Liver (tissue), 9 donors: Measurements from ENCODE around the gene GLIS1. TPM values are rescaled to one million over a fixed set of nuclear protein-coding genes. Genes with fewer than 3 reads are reported as not detected.

Experiments
- DNase-seq: peaks from one replicate; pipeline ENCODE4 v3.0.0-alpha.2; 2017; ENCODE audit warnings: low spot score
- H3K27ac ChIP-seq, 2 donors: one replicate each; pipeline ENCODE4 v1.7.0; 2013; ENCODE audit warnings: inconsistent platforms in 2 of 2, low read length in 2 of 2, control low read depth in 1 of 2, low read depth in 1 of 2, mild to moderate bottlenecking in 1 of 2
- H3K27me3 ChIP-seq, 4 donors: one replicate each; pipeline versions ENCODE4 v1.6.1 to v1.7.0; 2013; ENCODE audit warnings: low read length in 3 of 4, inconsistent platforms in 1 of 4, mild to moderate bottlenecking in 1 of 4, moderate library complexity in 1 of 4; ENCODE audit not compliant: control insufficient read depth in 4 of 4, insufficient read depth in 4 of 4
- H3K36me3 ChIP-seq, 4 donors: one replicate each; pipeline versions ENCODE4 v1.6.1 to v1.7.0; 2013; ENCODE audit warnings: low read length in 3 of 4, mild to moderate bottlenecking in 3 of 4, low read depth in 1 of 4, moderate library complexity in 1 of 4; ENCODE audit not compliant: control insufficient read depth in 4 of 4, insufficient read depth in 3 of 4
- H3K4me1 ChIP-seq, 4 donors: one replicate each; pipeline versions ENCODE4 v1.6.1 to v1.7.0; 2013; ENCODE audit warnings: low read length in 3 of 4, mild to moderate bottlenecking in 3 of 4, moderate library complexity in 1 of 4; ENCODE audit not compliant: control insufficient read depth in 4 of 4, insufficient read depth in 4 of 4
- H3K4me3 ChIP-seq, 3 donors: one replicate each; pipeline versions ENCODE4 v1.6.1 to v1.7.0; 2013; ENCODE audit warnings: low read length in 3 of 3, control low read depth in 1 of 3, low read depth in 1 of 3, mild to moderate bottlenecking in 1 of 3
- H3K9ac ChIP-seq, 2 donors: one replicate each; pipeline ENCODE4 v1.7.0; 2013; ENCODE audit warnings: low read length in 2 of 2, mild to moderate bottlenecking in 2 of 2, moderate library complexity in 2 of 2, control low read depth in 1 of 2, low read depth in 1 of 2
- H3K9me3 ChIP-seq, 4 donors: one replicate each; pipeline versions ENCODE4 v1.6.1 to v1.7.0; 2013; ENCODE audit warnings: low read length in 3 of 4; ENCODE audit not compliant: control insufficient read depth in 4 of 4
- EGR1 ChIP-seq, 2 donors: IDR thresholded peaks; 2 replicates each; pipeline ENCODE4 v1.6.1; 2016 to 2018; ENCODE audit warnings: antibody characterized with exemption in 2 of 2, low read depth in 2 of 2
- FOXA2 ChIP-seq: IDR thresholded peaks from 2 replicates; pipeline ENCODE4 v1.6.1; 2016; ENCODE audit warnings: antibody characterized with exemption
- GABPA ChIP-seq, 2 donors: IDR thresholded peaks in 1 of 2; conservative IDR thresholded peaks in 1 of 2; 2 replicates each; pipeline ENCODE4 v1.6.1; 2016; ENCODE audit warnings: antibody characterized with exemption in 2 of 2, mild to moderate bottlenecking in 1 of 2, moderate library complexity in 1 of 2
- HNF4A ChIP-seq, 2 donors: conservative IDR thresholded peaks; 2 replicates each; pipeline ENCODE4 v1.6.1; 2016; ENCODE audit warnings: antibody characterized with exemption in 2 of 2, mild to moderate bottlenecking in 2 of 2
- HNF4G ChIP-seq: IDR thresholded peaks from 2 replicates; pipeline ENCODE4 v1.6.1; 2016; ENCODE audit warnings: antibody characterized with exemption
- JUND ChIP-seq, 2 donors: IDR thresholded peaks; 2 replicates each; pipeline ENCODE4 v1.6.1; 2016; ENCODE audit warnings: antibody characterized with exemption in 2 of 2
- NR2F2 ChIP-seq: IDR thresholded peaks from 2 replicates; pipeline ENCODE4 v1.6.1; 2016; ENCODE audit warnings: antibody characterized with exemption
- RAD21 ChIP-seq, 2 donors: IDR thresholded peaks; 2 replicates each; pipeline ENCODE4 v1.6.1; 2016; ENCODE audit warnings: antibody characterized with exemption in 2 of 2, mild to moderate bottlenecking in 2 of 2
- RXRA ChIP-seq, 2 donors: IDR thresholded peaks; 2 replicates each; pipeline ENCODE4 v1.6.1; 2017 to 2018; ENCODE audit warnings: antibody characterized with exemption in 2 of 2, mild to moderate bottlenecking in 1 of 2
- SP1 ChIP-seq: IDR thresholded peaks from 2 replicates; pipeline ENCODE4 v1.6.1; 2018; ENCODE audit warnings: antibody characterized with exemption, mild to moderate bottlenecking
- YY1 ChIP-seq: IDR thresholded peaks from 2 replicates; pipeline ENCODE4 v1.6.1; 2016; ENCODE audit warnings: antibody characterized with exemption, mild to moderate bottlenecking
- WGBS: extraction: QIAGEN DNeasy Blood & Tissue Kit; methylation state at CpG from one replicate; pipeline ENCODE4 v1.1.7; 2013; 5-methylcytosine and 5-hydroxymethylcytosine counted together
- polyA plus RNA-seq, 2 donors: library from polyadenylated mRNA; stranded (reverse) in 1 of 2; unstranded in 1 of 2; fragments of 200-250 nt in 1 of 2; fragments of >200 nt in 1 of 2; fragmentation: Nextera tagmentation in 1 of 2; extraction: Ambion mirVana in 1 of 2; gene quantifications; one replicate each; pipeline versions ENCODE4 v1.2.1 to v1.2.3, GENCODE V29; 2013 to 2015
- total RNA-seq, 2 donors: library from RNA; depleted of rRNA; stranded (reverse); fragments of >200 nt; gene quantifications; one replicate each; pipeline ENCODE4 v1.2.3, GENCODE V29; 2014
- TF ChIP-seq, protein P1 (sequence below): IDR thresholded peaks from 2 replicates; pipeline ENCODE4 v1.6.1; 2016; ENCODE audit warnings: antibody characterized with exemption
- TF ChIP-seq, protein P2 (sequence below): IDR thresholded peaks from 2 replicates; pipeline ENCODE4 v1.6.1; 2016; ENCODE audit warnings: antibody characterized with exemption
- TF ChIP-seq, protein P3 (sequence below): fragments of 150-350 bp; IDR thresholded peaks from 2 replicates; pipeline ENCODE4 v1.5.1; 2017; ENCODE audit warnings: improper control_type of control experiment, low read depth, low read length; ENCODE audit not compliant: missing input control
- TF ChIP-seq, protein P4 (sequence below): IDR thresholded peaks from 2 replicates; pipeline ENCODE4 v1.6.1; 2016; ENCODE audit warnings: antibody characterized with exemption
- TF ChIP-seq, protein P5 (sequence below): IDR thresholded peaks from 2 replicates; pipeline ENCODE4 v1.6.1; 2016; ENCODE audit warnings: antibody characterized with exemption, mild to moderate bottlenecking
- donor health status: healthy.
- donor health status: healthy.
- donor health status: healthy.
- donor health status: healthy.
- donor health status: healthy.

Gene GLIS1
- total and polyA plus RNA-seq, 4 donors: under 0.01 to 0.05 TPM; not detected in 2

DNA sequence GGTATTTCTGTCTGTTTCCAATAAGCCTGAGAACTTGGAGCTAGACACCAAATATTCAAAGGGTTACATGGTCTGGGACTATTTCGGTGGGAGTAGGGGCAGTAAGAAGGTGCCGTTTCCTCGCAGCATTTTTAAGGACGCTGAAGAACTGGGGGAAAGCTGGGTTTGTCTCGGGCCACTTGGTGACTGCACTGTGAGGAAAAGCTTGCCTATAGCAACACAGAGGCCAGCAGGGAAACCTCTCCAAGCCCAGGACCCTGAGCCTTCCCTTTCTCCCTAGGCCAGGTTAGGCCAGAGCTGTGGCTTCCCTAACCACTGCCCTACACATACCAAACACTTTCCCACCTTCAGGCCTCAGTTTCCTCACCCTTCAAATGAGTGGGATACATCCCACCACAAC is 3.3 kb downstream of the GLIS1 start:
- Histone ChIP-seq H3K27ac (no peak overlapping the region), H3K4me1 (peaks cover 13 to 22% (median 16%) of the 10 kb centered on the region in 4 donors), H3K9ac (no peak overlapping the region), H3K36me3 (no peaks in the 10 kb centered on the region), H3K9me3 (peaks cover 0 to 2% (median 0%) of the 10 kb centered on the region in 4 donors), H3K4me3 (no peak overlapping the region), H3K27me3 (peaks cover 4 to 19% (median 8%) of the 10 kb centered on the region in 4 donors)
- 77% methylated on average over 5 of the region's 5 CpGs for WGBS
- no peak for TF ChIP-seq HNF4A (conservative IDR thresholded peaks at IDR 0.05)
- no peak for TF ChIP-seq HNF4G
- TF ChIP-seq YY1: no peak
- TF ChIP-seq, protein P1, sequence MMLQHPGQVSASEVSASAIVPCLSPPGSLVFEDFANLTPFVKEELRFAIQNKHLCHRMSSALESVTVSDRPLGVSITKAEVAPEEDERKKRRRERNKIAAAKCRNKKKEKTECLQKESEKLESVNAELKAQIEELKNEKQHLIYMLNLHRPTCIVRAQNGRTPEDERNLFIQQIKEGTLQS: no peak
- TF ChIP-seq, protein P2, sequence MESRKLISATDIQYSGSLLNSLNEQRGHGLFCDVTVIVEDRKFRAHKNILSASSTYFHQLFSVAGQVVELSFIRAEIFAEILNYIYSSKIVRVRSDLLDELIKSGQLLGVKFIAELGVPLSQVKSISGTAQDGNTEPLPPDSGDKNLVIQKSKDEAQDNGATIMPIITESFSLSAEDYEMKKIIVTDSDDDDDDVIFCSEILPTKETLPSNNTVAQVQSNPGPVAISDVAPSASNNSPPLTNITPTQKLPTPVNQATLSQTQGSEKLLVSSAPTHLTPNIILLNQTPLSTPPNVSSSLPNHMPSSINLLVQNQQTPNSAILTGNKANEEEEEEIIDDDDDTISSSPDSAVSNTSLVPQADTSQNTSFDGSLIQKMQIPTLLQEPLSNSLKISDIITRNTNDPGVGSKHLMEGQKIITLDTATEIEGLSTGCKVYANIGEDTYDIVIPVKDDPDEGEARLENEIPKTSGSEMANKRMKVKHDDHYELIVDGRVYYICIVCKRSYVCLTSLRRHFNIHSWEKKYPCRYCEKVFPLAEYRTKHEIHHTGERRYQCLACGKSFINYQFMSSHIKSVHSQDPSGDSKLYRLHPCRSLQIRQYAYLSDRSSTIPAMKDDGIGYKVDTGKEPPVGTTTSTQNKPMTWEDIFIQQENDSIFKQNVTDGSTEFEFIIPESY: no peak
- no peak for TF ChIP-seq GABPA (IDR thresholded peaks at IDR 0.05 in 1 of 2, conservative IDR thresholded peaks at IDR 0.05 in 1 of 2)
- TF ChIP-seq FOXA2: no peak
- no peak for TF ChIP-seq RXRA (IDR thresholded peaks at IDR 0.05)
- TF ChIP-seq EGR1 (IDR thresholded peaks at IDR 0.05; ENCODE audit: low read depth in 2 of 2): no peak
- TF ChIP-seq RAD21 (IDR thresholded peaks at IDR 0.05): no peak
- TF ChIP-seq JUND (IDR thresholded peaks at IDR 0.05): no peak
- TF ChIP-seq, protein P3, sequence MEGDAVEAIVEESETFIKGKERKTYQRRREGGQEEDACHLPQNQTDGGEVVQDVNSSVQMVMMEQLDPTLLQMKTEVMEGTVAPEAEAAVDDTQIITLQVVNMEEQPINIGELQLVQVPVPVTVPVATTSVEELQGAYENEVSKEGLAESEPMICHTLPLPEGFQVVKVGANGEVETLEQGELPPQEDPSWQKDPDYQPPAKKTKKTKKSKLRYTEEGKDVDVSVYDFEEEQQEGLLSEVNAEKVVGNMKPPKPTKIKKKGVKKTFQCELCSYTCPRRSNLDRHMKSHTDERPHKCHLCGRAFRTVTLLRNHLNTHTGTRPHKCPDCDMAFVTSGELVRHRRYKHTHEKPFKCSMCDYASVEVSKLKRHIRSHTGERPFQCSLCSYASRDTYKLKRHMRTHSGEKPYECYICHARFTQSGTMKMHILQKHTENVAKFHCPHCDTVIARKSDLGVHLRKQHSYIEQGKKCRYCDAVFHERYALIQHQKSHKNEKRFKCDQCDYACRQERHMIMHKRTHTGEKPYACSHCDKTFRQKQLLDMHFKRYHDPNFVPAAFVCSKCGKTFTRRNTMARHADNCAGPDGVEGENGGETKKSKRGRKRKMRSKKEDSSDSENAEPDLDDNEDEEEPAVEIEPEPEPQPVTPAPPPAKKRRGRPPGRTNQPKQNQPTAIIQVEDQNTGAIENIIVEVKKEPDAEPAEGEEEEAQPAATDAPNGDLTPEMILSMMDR: no peak
- no peak for TF ChIP-seq NR2F2
- TF ChIP-seq, protein P4, sequence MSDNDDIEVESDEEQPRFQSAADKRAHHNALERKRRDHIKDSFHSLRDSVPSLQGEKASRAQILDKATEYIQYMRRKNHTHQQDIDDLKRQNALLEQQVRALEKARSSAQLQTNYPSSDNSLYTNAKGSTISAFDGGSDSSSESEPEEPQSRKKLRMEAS: no peak
- TF ChIP-seq SP1: no peak
- no peak for DNase-seq

DNA sequence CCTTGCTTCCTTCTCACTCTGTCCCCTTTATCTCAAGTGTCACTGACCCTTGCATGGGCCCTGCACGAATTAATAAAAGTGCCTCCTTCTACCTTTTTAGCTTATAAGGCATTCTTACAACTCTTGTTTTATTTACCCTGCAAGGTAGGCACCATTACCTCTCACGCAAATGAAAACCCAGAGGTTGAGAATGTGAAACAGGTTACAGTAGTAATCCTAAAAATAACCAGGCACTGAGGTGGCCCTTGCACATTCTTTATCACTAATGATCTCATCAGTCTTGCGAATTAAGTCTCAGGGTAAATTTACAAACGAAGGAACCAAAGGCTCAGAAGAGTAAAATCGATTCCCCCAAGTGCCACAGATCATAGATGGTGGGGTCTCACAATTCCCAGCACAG is 3.7 kb downstream of the GLIS1 start:
- peaks cover 13 to 22% (median 16%) of the 10 kb centered on the region in 4 donors for H3K4me1 ChIP-seq
- TF ChIP-seq, protein P5, sequence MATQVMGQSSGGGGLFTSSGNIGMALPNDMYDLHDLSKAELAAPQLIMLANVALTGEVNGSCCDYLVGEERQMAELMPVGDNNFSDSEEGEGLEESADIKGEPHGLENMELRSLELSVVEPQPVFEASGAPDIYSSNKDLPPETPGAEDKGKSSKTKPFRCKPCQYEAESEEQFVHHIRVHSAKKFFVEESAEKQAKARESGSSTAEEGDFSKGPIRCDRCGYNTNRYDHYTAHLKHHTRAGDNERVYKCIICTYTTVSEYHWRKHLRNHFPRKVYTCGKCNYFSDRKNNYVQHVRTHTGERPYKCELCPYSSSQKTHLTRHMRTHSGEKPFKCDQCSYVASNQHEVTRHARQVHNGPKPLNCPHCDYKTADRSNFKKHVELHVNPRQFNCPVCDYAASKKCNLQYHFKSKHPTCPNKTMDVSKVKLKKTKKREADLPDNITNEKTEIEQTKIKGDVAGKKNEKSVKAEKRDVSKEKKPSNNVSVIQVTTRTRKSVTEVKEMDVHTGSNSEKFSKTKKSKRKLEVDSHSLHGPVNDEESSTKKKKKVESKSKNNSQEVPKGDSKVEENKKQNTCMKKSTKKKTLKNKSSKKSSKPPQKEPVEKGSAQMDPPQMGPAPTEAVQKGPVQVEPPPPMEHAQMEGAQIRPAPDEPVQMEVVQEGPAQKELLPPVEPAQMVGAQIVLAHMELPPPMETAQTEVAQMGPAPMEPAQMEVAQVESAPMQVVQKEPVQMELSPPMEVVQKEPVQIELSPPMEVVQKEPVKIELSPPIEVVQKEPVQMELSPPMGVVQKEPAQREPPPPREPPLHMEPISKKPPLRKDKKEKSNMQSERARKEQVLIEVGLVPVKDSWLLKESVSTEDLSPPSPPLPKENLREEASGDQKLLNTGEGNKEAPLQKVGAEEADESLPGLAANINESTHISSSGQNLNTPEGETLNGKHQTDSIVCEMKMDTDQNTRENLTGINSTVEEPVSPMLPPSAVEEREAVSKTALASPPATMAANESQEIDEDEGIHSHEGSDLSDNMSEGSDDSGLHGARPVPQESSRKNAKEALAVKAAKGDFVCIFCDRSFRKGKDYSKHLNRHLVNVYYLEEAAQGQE: no peak
- no peak for TF ChIP-seq RAD21 (IDR thresholded peaks at IDR 0.05)
- H3K9me3 ChIP-seq: peaks cover 0 to 2% (median 0%) of the 10 kb centered on the region in 4 donors
- H3K4me3 ChIP-seq: no peak overlapping the region
- no peak overlapping the region for H3K27ac ChIP-seq
- H3K9ac ChIP-seq: no peak overlapping the region
- no peaks in the 10 kb centered on the region for H3K36me3 ChIP-seq
- H3K27me3 ChIP-seq: peaks cover 4 to 19% (median 6%) of the 10 kb centered on the region in 4 donors
- WGBS: 74% methylated on average over 5 of the region's 5 CpGs
- DNase-seq: no peak
